ENCODE results near the gene DYNC2LI1.

Gene DYNC2LI1

GRCh38 chr2:43751476-43751990 lies 22.3 kb upstream of the DYNC2LI1 start:
- Histone ChIP-seq H3K4me1 (ENCODE audit: control insufficient read depth in 2 of 2, insufficient read depth in 1 of 2, low read depth in 1 of 2, low read length in 2 of 2) (peaks cover 0 to 6% of the 10 kb centered on the region in 2 donors), H3K9me3 (replicated peaks in 1 of 2; ENCODE audit: control insufficient read depth in 2 of 2, insufficient read depth in 1 of 2, low read depth in 1 of 2, low read length in 2 of 2) (no peaks in the 10 kb centered on the region), H3K23ac (ENCODE audit: low read depth, low read length, poor library complexity) (no peak overlapping the region), H3K18ac (ENCODE audit: low read length) (no peak overlapping the region), H3K27me3 (ENCODE audit: control insufficient read depth in 3 of 3, insufficient read depth in 3 of 3, low read depth in 1 of 3, low read length in 3 of 3) (no peaks in the 10 kb centered on the region), H2AK5ac (ENCODE audit: low read depth, low read length) (no peak overlapping the region), H4K91ac (ENCODE audit: low read depth, low read length, poor library complexity) (no peak overlapping the region), H2BK120ac (ENCODE audit: low read depth, low read length) (no peak overlapping the region), H2BK12ac (ENCODE audit: low read length) (no peak overlapping the region), H2BK15ac (ENCODE audit: low read length) (no peak overlapping the region), H2BK5ac (ENCODE audit: low read length) (no peak overlapping the region), H3K36me3 (replicated peaks in 1 of 2; ENCODE audit: control insufficient read depth in 2 of 2, insufficient read depth in 2 of 2, low read length in 2 of 2) (no peaks in the 10 kb centered on the region), H3K4ac (ENCODE audit: low read length) (no peak overlapping the region), H3K14ac (ENCODE audit: low read length) (no peak overlapping the region), H3K79me1 (ENCODE audit: low read depth, low read length) (no peaks in the 10 kb centered on the region), H3K4me2 (ENCODE audit: insufficient read depth, low read length, poor library complexity, severe bottlenecking) (no peak overlapping the region), H4K8ac (ENCODE audit: low read depth, low read length) (no peak overlapping the region), H3K9ac (ENCODE audit: low read depth, low read length, poor library complexity) (no peak overlapping the region), H3K4me3 (ENCODE audit: low read length in 2 of 2) (no peak overlapping the region), H2AFZ (ENCODE audit: low read length) (peak overlapping the region; percentile 35), H3K27ac (replicated peaks; ENCODE audit: low read length) (no peak overlapping the region)
- no CpG with 5 or more reads among the region's 5 CpGs for WGBS, 2 donors (ENCODE audit: extremely low coverage in 2 of 2, insufficient read length in 2 of 2, insufficient replicate concordance in 1 of 2)
- DNase-seq (ENCODE audit: low spot score) = peak; percentile 18

DNA sequence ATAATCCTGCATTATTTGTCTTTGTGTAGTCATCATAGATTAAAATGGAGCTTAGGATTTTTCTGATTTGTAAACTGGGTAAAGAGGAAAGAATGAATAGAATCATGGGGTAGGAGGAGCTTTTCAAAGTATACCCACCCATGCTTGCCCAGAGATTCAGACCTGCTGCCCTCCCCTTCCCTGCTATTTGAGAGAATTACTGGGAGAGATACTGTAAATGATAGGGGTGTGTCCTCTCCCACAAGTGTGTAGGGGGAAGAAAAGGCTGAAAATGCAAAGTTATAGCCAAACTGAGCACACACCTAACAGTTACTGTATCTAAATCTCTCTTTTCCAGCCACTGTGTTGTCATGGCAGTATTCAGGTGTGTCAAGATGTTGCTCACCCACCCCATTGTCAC lies 21.5 kb upstream of the DYNC2LI1 start:
- Histone ChIP-seq H3K79me1 (ENCODE audit: low read depth, low read length) (no peaks in the 10 kb centered on the region), H3K9ac (ENCODE audit: low read depth, low read length, poor library complexity) (no peak overlapping the region), H3K18ac (ENCODE audit: low read length) (no peak overlapping the region), H2BK12ac (ENCODE audit: low read length) (no peak overlapping the region), H4K8ac (ENCODE audit: low read depth, low read length) (no peak overlapping the region), H3K9me3 (replicated peaks in 1 of 2; ENCODE audit: control insufficient read depth in 2 of 2, insufficient read depth in 1 of 2, low read depth in 1 of 2, low read length in 2 of 2) (no peaks in the 10 kb centered on the region), H2BK5ac (ENCODE audit: low read length) (no peak overlapping the region), H2AK5ac (ENCODE audit: low read depth, low read length) (no peak overlapping the region), H4K91ac (ENCODE audit: low read depth, low read length, poor library complexity) (no peak overlapping the region), H2BK120ac (ENCODE audit: low read depth, low read length) (no peak overlapping the region), H3K27me3 (ENCODE audit: control insufficient read depth in 3 of 3, insufficient read depth in 3 of 3, low read depth in 1 of 3, low read length in 3 of 3) (no peaks in the 10 kb centered on the region), H2BK15ac (ENCODE audit: low read length) (no peak overlapping the region), H3K4me2 (ENCODE audit: insufficient read depth, low read length, poor library complexity, severe bottlenecking) (no peak overlapping the region), H3K23ac (ENCODE audit: low read depth, low read length, poor library complexity) (no peak overlapping the region), H3K4me1 (ENCODE audit: control insufficient read depth in 2 of 2, insufficient read depth in 1 of 2, low read depth in 1 of 2, low read length in 2 of 2) (peaks cover 0 to 6% of the 10 kb centered on the region in 2 donors), H3K36me3 (replicated peaks in 1 of 2; ENCODE audit: control insufficient read depth in 2 of 2, insufficient read depth in 2 of 2, low read length in 2 of 2) (no peaks in the 10 kb centered on the region), H3K14ac (ENCODE audit: low read length) (no peak overlapping the region), H2AFZ (ENCODE audit: low read length) (no peak overlapping the region), H3K4me3 (ENCODE audit: low read length in 2 of 2) (no peak overlapping the region), H3K27ac (replicated peaks; ENCODE audit: low read length) (no peak overlapping the region), H3K4ac (ENCODE audit: low read length) (no peak overlapping the region)
- DNase-seq (ENCODE audit: low spot score) = no peak

DNA sequence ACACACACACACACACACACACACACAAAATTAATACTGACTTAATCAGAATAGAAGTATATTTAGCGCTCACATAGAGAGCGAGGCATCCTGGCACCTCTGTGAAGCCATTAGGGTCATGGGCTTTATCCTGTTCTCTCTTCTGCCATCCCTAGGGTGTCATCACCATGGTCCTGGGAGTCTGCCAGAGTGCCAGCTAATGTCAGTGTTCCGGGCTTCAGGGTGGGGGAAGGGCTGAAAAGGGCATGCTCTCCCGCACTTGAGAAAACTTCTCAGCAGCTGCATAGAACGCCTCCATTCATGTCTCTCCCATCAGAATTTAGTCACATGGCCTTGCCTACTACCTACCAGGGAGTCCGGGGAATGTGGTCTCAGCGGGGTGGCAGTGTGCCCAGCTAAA lies 19.7 kb upstream of the DYNC2LI1 start:
- H3K4me2 ChIP-seq (ENCODE audit: insufficient read depth, low read length, poor library complexity, severe bottlenecking) = no peak overlapping the region
- no peak overlapping the region for H2AK5ac ChIP-seq (ENCODE audit: low read depth, low read length)
- H2BK15ac ChIP-seq (ENCODE audit: low read length) = no peak overlapping the region
- H3K27ac ChIP-seq (replicated peaks; ENCODE audit: low read length) = no peak overlapping the region
- no peak overlapping the region for H3K18ac ChIP-seq (ENCODE audit: low read length)
- H2BK120ac ChIP-seq (ENCODE audit: low read depth, low read length) = no peak overlapping the region
- no peaks in the 10 kb centered on the region for H3K27me3 ChIP-seq (ENCODE audit: control insufficient read depth in 3 of 3, insufficient read depth in 3 of 3, low read depth in 1 of 3, low read length in 3 of 3)
- DNase-seq (ENCODE audit: low spot score) = no peak
- no peaks in the 10 kb centered on the region for H3K9me3 ChIP-seq (replicated peaks in 1 of 2; ENCODE audit: control insufficient read depth in 2 of 2, insufficient read depth in 1 of 2, low read depth in 1 of 2, low read length in 2 of 2)
- H2AFZ ChIP-seq (ENCODE audit: low read length) = no peak overlapping the region
- H3K23ac ChIP-seq (ENCODE audit: low read depth, low read length, poor library complexity) = no peak overlapping the region
- H3K36me3 ChIP-seq (replicated peaks in 1 of 2; ENCODE audit: control insufficient read depth in 2 of 2, insufficient read depth in 2 of 2, low read length in 2 of 2) = no peaks in the 10 kb centered on the region
- no peak overlapping the region for H2BK12ac ChIP-seq (ENCODE audit: low read length)
- no peak overlapping the region for H2BK5ac ChIP-seq (ENCODE audit: low read length)
- no CpG with 5 or more reads among the region's 7 CpGs for WGBS, 2 donors (ENCODE audit: extremely low coverage in 2 of 2, insufficient read length in 2 of 2, insufficient replicate concordance in 1 of 2)
- peaks cover 0 to 6% of the 10 kb centered on the region in 2 donors for H3K4me1 ChIP-seq (ENCODE audit: control insufficient read depth in 2 of 2, insufficient read depth in 1 of 2, low read depth in 1 of 2, low read length in 2 of 2)
- no peak overlapping the region for H4K91ac ChIP-seq (ENCODE audit: low read depth, low read length, poor library complexity)
- no peak overlapping the region for H3K14ac ChIP-seq (ENCODE audit: low read length)
- no peak overlapping the region for H3K4ac ChIP-seq (ENCODE audit: low read length)
- no peak overlapping the region for H3K9ac ChIP-seq (ENCODE audit: low read depth, low read length, poor library complexity)
- H3K79me1 ChIP-seq (ENCODE audit: low read depth, low read length) = no peaks in the 10 kb centered on the region
- H3K4me3 ChIP-seq (ENCODE audit: low read length in 2 of 2) = no peak overlapping the region
- no peak overlapping the region for H4K8ac ChIP-seq (ENCODE audit: low read depth, low read length)

DNA sequence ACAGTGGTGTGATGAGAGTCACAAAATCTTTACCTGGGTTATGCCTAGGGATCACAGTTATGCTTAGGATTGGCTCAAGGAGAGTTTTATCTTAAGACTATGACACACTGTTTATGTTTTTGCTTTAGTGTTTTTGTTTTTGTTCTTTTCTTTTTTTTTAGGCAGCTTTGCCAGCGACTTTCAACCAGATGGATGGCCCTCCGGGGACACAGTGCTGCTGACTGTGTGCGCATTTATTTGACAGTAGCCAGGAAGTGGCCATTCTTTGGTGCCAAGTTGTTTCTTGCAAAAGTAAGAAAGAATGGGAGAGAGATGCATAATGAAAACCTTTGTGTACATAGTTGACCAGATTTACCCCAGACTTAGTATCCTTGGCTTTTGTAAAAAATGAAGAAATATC lies 15.1 kb upstream of the DYNC2LI1 start:
- Histone ChIP-seq H4K8ac (ENCODE audit: low read depth, low read length) (no peak overlapping the region), H3K18ac (ENCODE audit: low read length) (no peak overlapping the region), H2AFZ (ENCODE audit: low read length) (peak overlapping the region; percentile 14), H3K9me3 (replicated peaks in 1 of 2; ENCODE audit: control insufficient read depth in 2 of 2, insufficient read depth in 1 of 2, low read depth in 1 of 2, low read length in 2 of 2) (no peaks in the 10 kb centered on the region), H2BK5ac (ENCODE audit: low read length) (no peak overlapping the region), H3K23ac (ENCODE audit: low read depth, low read length, poor library complexity) (no peak overlapping the region), H3K36me3 (replicated peaks in 1 of 2; ENCODE audit: control insufficient read depth in 2 of 2, insufficient read depth in 2 of 2, low read length in 2 of 2) (no peaks in the 10 kb centered on the region), H2BK120ac (ENCODE audit: low read depth, low read length) (no peak overlapping the region), H2BK12ac (ENCODE audit: low read length) (no peak overlapping the region), H3K4me3 (ENCODE audit: low read length in 2 of 2) (no peak overlapping the region), H3K9ac (ENCODE audit: low read depth, low read length, poor library complexity) (no peak overlapping the region), H3K79me1 (ENCODE audit: low read depth, low read length) (no peaks in the 10 kb centered on the region), H3K4ac (ENCODE audit: low read length) (no peak overlapping the region), H2BK15ac (ENCODE audit: low read length) (no peak overlapping the region), H3K4me1 (ENCODE audit: control insufficient read depth in 2 of 2, insufficient read depth in 1 of 2, low read depth in 1 of 2, low read length in 2 of 2) (peaks cover 0 to 3% of the 10 kb centered on the region in 2 donors), H3K27me3 (ENCODE audit: control insufficient read depth in 3 of 3, insufficient read depth in 3 of 3, low read depth in 1 of 3, low read length in 3 of 3) (no peaks in the 10 kb centered on the region), H3K14ac (ENCODE audit: low read length) (no peak overlapping the region), H3K27ac (replicated peaks; ENCODE audit: low read length) (no peak overlapping the region), H3K4me2 (ENCODE audit: insufficient read depth, low read length, poor library complexity, severe bottlenecking) (no peak overlapping the region), H4K91ac (ENCODE audit: low read depth, low read length, poor library complexity) (no peak overlapping the region), H2AK5ac (ENCODE audit: low read depth, low read length) (no peak overlapping the region)
- DNase-seq (ENCODE audit: low spot score) = no peak
- WGBS, 2 donors (ENCODE audit: extremely low coverage in 2 of 2, insufficient read length in 2 of 2, insufficient replicate concordance in 1 of 2) = no CpG with 5 or more reads among the region's 3 CpGs

Measured in neuronal stem cell (in vitro differentiated cells).